HepG2 (cell line): ENCODE data around the gene SHISA5. TPM values are rescaled to one million over a fixed set of nuclear protein-coding genes. Genes with fewer than 3 reads are reported as not detected.

Source experiments
- CBX2 ChIP-seq, 2 experiments: fragments of 200-600 bp in 1 of 2; sonication (generic); formaldehyde crosslinking in 1 of 2; IDR thresholded peaks; 2 replicates each; pipeline versions ENCODE4 v1.7.0 to v1.8.1; 2018 to 2022; ENCODE audit warnings: low read depth in 2 of 2, low read length in 1 of 2, mild to moderate bottlenecking in 1 of 2, missing genetic modification reagents in 1 of 2
- DR1 ChIP-seq: sonication (generic); formaldehyde crosslinking; IDR thresholded peaks from 2 replicates; pipeline ENCODE4 v1.8.0; 2021; ENCODE audit warnings: mild to moderate bottlenecking, missing genetic modification reagents, inconsistent platforms
- FOXK1 ChIP-seq: sonication (generic); formaldehyde crosslinking; IDR thresholded peaks from 2 replicates; pipeline ENCODE4 v1.4.0; 2020; ENCODE audit warnings: low read depth, missing genetic modification reagents, borderline replicate concordance
- GFI1 ChIP-seq: sonication (generic); formaldehyde crosslinking; IDR thresholded peaks from 2 replicates; pipeline ENCODE4 v1.5.0; 2020; ENCODE audit warnings: missing genetic modification reagents, mild to moderate bottlenecking, borderline replicate concordance
- HNRNPLL ChIP-seq: fragments of 200-400 bp; formaldehyde crosslinking; IDR thresholded peaks from 2 replicates; pipeline ENCODE4 v1.6.1; 2017; ENCODE audit warnings: mild to moderate bottlenecking, low read depth, low read length; ENCODE audit not compliant: poor library complexity, severe bottlenecking
- IKZF4 ChIP-seq: sonication (generic); formaldehyde crosslinking; IDR thresholded peaks from 2 replicates; pipeline ENCODE4 v1.5.1; 2020; ENCODE audit warnings: borderline replicate concordance, mild to moderate bottlenecking, low read depth, missing genetic modification reagents; ENCODE audit errors: not compliant biosample characterization
- KAT8 ChIP-seq: IDR thresholded peaks from 2 replicates; pipeline ENCODE4 v1.6.1; 2016; ENCODE audit warnings: missing genetic modification reagents, missing compliant biosample characterization
- PRDM15 ChIP-seq: sonication (generic); formaldehyde crosslinking; IDR thresholded peaks from 2 replicates; pipeline ENCODE4 v1.4.0; 2020; ENCODE audit warnings: missing genetic modification reagents
- TBX3 ChIP-seq: fragments of 450-650 bp; IDR thresholded peaks from 2 replicates; pipeline ENCODE4 v1.6.1; 2017; ENCODE audit warnings: antibody characterized with exemption, mild to moderate bottlenecking, inconsistent platforms, borderline replicate concordance
- U2AF2 ChIP-seq: fragments of 200-400 bp; formaldehyde crosslinking; IDR thresholded peaks from 2 replicates; pipeline ENCODE4 v1.6.1; 2017; ENCODE audit warnings: low read depth, mild to moderate bottlenecking, low read length
- ZBTB8A ChIP-seq: sonication (generic); formaldehyde crosslinking; IDR thresholded peaks from 2 replicates; pipeline ENCODE4 v1.4.0; 2020; ENCODE audit warnings: mild to moderate bottlenecking, low read depth, missing genetic modification reagents, borderline replicate concordance
- ZMAT3 ChIP-seq: sonication (generic); formaldehyde crosslinking; conservative IDR thresholded peaks from 2 replicates; pipeline ENCODE4 v1.7.0; 2021; ENCODE audit warnings: missing genetic modification reagents
- ZNF20 ChIP-seq: sonication (generic); formaldehyde crosslinking; IDR thresholded peaks from 2 replicates; pipeline ENCODE4 v1.4.0; 2020; ENCODE audit warnings: mild to moderate bottlenecking, moderate library complexity, missing genetic modification reagents
- ZNF205 ChIP-seq: IDR thresholded peaks from 2 replicates; pipeline ENCODE4 v1.6.1; 2018; ENCODE audit warnings: missing biosample characterization, missing genetic modification reagents
- ZNF639 ChIP-seq: conservative IDR thresholded peaks from 2 replicates; pipeline ENCODE4 v1.6.1; 2018; ENCODE audit warnings: missing genetic modification reagents
- ZNF652 ChIP-seq: IDR thresholded peaks from 2 replicates; pipeline ENCODE4 v1.6.1; 2016; ENCODE audit warnings: low read depth, borderline replicate concordance
- ZNF670 ChIP-seq: sonication (generic); formaldehyde crosslinking; IDR thresholded peaks from 2 replicates; pipeline ENCODE4 v1.8.0; 2022; ENCODE audit warnings: mild to moderate bottlenecking, missing genetic modification reagents, borderline replicate concordance
- ZSCAN9 ChIP-seq: IDR thresholded peaks from 2 replicates; pipeline ENCODE4 v1.6.1; 2016; ENCODE audit warnings: borderline replicate concordance
- polyA plus RNA-seq, 8 experiments: library from polyadenylated mRNA; depleted of rRNA in 3 of 8; stranded (reverse) in 7 of 8; unstranded in 1 of 8; fragments of >200 nt; fragmentation: Illumina TruSeq in 4 of 8; extraction: Trizol in 4 of 8; gene quantifications; 2 replicates each; pipeline versions ENCODE4 v1.2.1 to v1.2.3, GENCODE V29; 2011 to 2016; ENCODE audit warnings: low read depth in 4 of 8, missing spikeins in 1 of 8, mixed read lengths in 1 of 8; ENCODE audit not compliant: insufficient read depth in 1 of 8
- total RNA-seq, 5 experiments: library from RNA; depleted of rRNA; stranded (reverse); fragments of >200 nt; fragmentation: Illumina TruSeq; extraction: Trizol; gene quantifications; 2 replicates each; pipeline ENCODE4 v1.2.3, GENCODE V29; 2016; ENCODE audit warnings: low read depth in 1 of 5
- TF ChIP-seq, protein P1 (sequence below): sonication (generic); formaldehyde crosslinking; IDR thresholded peaks from 2 replicates; pipeline ENCODE4 v1.8.0; 2022; ENCODE audit warnings: mild to moderate bottlenecking, missing genetic modification reagents, moderate library complexity
- TF ChIP-seq, protein P2 (sequence below): sonication (generic); formaldehyde crosslinking; IDR thresholded peaks from 2 replicates; pipeline ENCODE4 v1.5.0; 2020; ENCODE audit warnings: missing genetic modification reagents, mild to moderate bottlenecking, borderline replicate concordance
- TF ChIP-seq, protein P3 (sequence below): sonication (generic); formaldehyde crosslinking; IDR thresholded peaks from 2 replicates; pipeline ENCODE4 v1.4.0; 2020; ENCODE audit warnings: mild to moderate bottlenecking, missing genetic modification reagents

The SHISA5 gene
- total and polyA plus RNA-seq, 2 of the 13 experiments (the other 11 are each of a cell fraction or from before 2014, with no cell fraction given): 75.8 to 91.4 TPM

DNA sequence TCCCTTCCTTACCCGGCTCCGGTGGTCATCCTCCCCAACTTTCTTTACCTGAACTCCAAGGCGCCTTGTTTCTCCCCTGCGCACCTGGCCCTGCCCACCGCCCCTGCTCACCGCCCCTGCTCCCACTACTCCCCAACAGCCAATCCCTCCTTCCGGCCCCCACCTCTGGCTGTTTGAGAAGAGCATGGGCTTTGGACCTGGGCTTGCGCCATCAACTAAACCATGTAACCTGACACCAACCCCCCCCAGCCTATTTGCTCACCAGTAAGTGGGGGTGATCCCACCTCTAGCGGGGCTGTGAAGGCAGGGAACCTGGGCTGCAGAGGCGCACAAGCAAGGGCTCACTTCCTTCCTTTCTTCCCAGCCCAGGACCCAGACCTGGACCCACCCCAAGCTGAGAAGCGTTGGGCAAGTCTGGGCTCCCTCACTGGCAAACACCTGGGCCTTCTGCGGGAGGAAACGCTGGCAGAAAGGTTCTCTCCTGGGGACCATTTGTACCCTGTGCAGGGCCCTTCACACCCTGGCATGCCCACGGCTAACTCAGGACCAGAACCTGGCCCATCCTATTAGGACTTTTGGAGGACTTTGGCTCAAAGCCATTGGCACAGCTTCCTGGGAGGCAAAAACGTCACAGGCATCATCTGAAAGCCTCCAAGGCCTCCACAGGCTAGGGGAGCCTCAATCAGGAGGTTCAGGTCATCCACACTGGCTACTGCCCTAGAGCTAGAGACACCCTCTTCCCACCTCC is 73.8 kb downstream of the SHISA5 start, which contains the start of gene PLXNB1 (continued):
- no peak for TF ChIP-seq ZNF639 (CRISPR knock-in tag)
- peak; percentile 83 for TF ChIP-seq KAT8 (CRISPR knock-in tag)
- TF ChIP-seq, protein P1, sequence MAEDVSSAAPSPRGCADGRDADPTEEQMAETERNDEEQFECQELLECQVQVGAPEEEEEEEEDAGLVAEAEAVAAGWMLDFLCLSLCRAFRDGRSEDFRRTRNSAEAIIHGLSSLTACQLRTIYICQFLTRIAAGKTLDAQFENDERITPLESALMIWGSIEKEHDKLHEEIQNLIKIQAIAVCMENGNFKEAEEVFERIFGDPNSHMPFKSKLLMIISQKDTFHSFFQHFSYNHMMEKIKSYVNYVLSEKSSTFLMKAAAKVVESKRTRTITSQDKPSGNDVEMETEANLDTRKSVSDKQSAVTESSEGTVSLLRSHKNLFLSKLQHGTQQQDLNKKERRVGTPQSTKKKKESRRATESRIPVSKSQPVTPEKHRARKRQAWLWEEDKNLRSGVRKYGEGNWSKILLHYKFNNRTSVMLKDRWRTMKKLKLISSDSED (CRISPR knock-in tag): no peak
- TF ChIP-seq, protein P2, sequence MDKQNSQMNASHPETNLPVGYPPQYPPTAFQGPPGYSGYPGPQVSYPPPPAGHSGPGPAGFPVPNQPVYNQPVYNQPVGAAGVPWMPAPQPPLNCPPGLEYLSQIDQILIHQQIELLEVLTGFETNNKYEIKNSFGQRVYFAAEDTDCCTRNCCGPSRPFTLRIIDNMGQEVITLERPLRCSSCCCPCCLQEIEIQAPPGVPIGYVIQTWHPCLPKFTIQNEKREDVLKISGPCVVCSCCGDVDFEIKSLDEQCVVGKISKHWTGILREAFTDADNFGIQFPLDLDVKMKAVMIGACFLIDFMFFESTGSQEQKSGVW (CRISPR knock-in tag): no peak
- peak; percentile 61; the same call in 1 of the 2 replicates for TF ChIP-seq DR1 (CRISPR knock-in tag)
- peak; percentile 32 for TF ChIP-seq IKZF4
- TF ChIP-seq FOXK1 (CRISPR knock-in tag): peak; percentile 81; the same call in 1 of the 2 replicates
- peak; percentile 81; the same call in 1 of the 2 replicates for TF ChIP-seq TBX3
- TF ChIP-seq PRDM15 (CRISPR knock-in tag): no peak; the same call in 1 of the 2 replicates
- TF ChIP-seq ZNF205: peak; percentile 94; the same call in 1 of the 2 replicates
- TF ChIP-seq U2AF2: no peak
- no peak for TF ChIP-seq ZNF20 (CRISPR knock-in tag)
- peak; percentile 59 for TF ChIP-seq HNRNPLL
- TF ChIP-seq, protein P3, sequence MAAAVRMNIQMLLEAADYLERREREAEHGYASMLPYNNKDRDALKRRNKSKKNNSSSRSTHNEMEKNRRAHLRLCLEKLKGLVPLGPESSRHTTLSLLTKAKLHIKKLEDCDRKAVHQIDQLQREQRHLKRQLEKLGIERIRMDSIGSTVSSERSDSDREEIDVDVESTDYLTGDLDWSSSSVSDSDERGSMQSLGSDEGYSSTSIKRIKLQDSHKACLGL: no peak
- peak; percentile 73; the same call in 1 of the 2 replicates for TF ChIP-seq GFI1 (CRISPR knock-in tag)
- peak; percentile 52; the same call in 1 of the 2 replicates for TF ChIP-seq ZSCAN9
- TF ChIP-seq ZBTB8A (CRISPR knock-in tag): no peak; the same call in 1 of the 2 replicates
- TF ChIP-seq ZNF652 (CRISPR knock-in tag): peak; percentile 21; the same call in 1 of the 2 replicates
- no peak for TF ChIP-seq CBX2 (IDR thresholded peaks at IDR 0.05; ENCODE audit: low read depth, low read length)
- TF ChIP-seq CBX2 (CRISPR knock-in tag; IDR thresholded peaks at IDR 0.05; ENCODE audit: low read depth): no peak
- no peak; the same call in 1 of the 2 replicates for TF ChIP-seq ZNF670
- TF ChIP-seq ZMAT3: peak; percentile 79; the same call in 1 of the 2 replicates
